NCI-H82 treated with DMSO at 0.1 percent for 48 hours (cell line): ENCODE data around the gene GRB10.
A peak's percentile ranks its signal among the peaks of the same experiment; 100 is the strongest.
"Not testable (repeated sequence)": the region's sequence is repeated elsewhere in the genome, so short reads cannot be mapped to it uniquely, and the experiment has no call there.

ENCODE experiments used
- DNase-seq: peaks from one replicate; lab custom pipeline; 2025; ENCODE audit not compliant: unreplicated experiment; lab: John Stamatoyannopoulos, UW

Gene GRB10

GRCh38 chr7:50779427-50779826 is 3.3 kb downstream of the GRB10 start:
- DNase-seq = no peak

- DNase-seq = no peak
Observed at GRCh38 chr7:50778189-50778588, 4.5 kb downstream of the GRB10 start.

- peak; percentile 80 for DNase-seq
Observed at GRCh38 chr7:50775836-50776235, 6.9 kb downstream of the GRB10 start.

GRCh38 chr7:50775231-50775630 is 7.5 kb downstream of the GRB10 start:
- DNase-seq = no peak

GRCh38 chr7:50774319-50774718 is 8.4 kb downstream of the GRB10 start:
- DNase-seq = no peak

- DNase-seq = not testable (repeated sequence)
Observed at GRCh38 chr7:50773071-50773470, 9.6 kb downstream of the GRB10 start.

GRCh38 chr7:50771120-50772002 is 11.3 kb downstream of the GRB10 start:
- no peak for DNase-seq

GRCh38 chr7:50768485-50769474 is 13.9 kb downstream of the GRB10 start:
- DNase-seq = no peak

GRCh38 chr7:50766849-50767207 is 15.9 kb downstream of the GRB10 start:
- DNase-seq = no peak

GRCh38 chr7:50766106-50766848 is 16.4 kb downstream of the GRB10 start:
- no peak for DNase-seq

- DNase-seq = no peak
Observed at GRCh38 chr7:50762337-50762736, 20.4 kb downstream of the GRB10 start.

- no peak for DNase-seq
Observed at GRCh38 chr7:50761713-50762112, 21.0 kb downstream of the GRB10 start.

- no peak for DNase-seq
Observed at GRCh38 chr7:50757703-50758390, 24.8 kb downstream of the GRB10 start.

GRCh38 chr7:50756180-50756579 is 26.5 kb downstream of the GRB10 start:
- no peak for DNase-seq

- no peak for DNase-seq
Observed at GRCh38 chr7:50754684-50755083, 28.0 kb downstream of the GRB10 start.

GRCh38 chr7:50754241-50754640 is 28.5 kb downstream of the GRB10 start:
- no peak for DNase-seq

GRCh38 chr7:50752422-50752821 is 30.3 kb downstream of the GRB10 start:
- no peak for DNase-seq

- DNase-seq = no peak
Observed at GRCh38 chr7:50751146-50751545, 31.6 kb downstream of the GRB10 start.

- DNase-seq = no peak
Observed at GRCh38 chr7:50749896-50750295, 32.8 kb downstream of the GRB10 start.

GRCh38 chr7:50748472-50748871 is 34.2 kb downstream of the GRB10 start:
- DNase-seq = no peak

GRCh38 chr7:50745835-50746234 is 36.9 kb downstream of the GRB10 start:
- DNase-seq = no peak
